PFSK-1 (cell line): ENCODE results near the gene IL36B.

Source experiments
- POLR2AphosphoS5 ChIP-seq: IDR thresholded peaks from 2 replicates; pipeline ENCODE4 v1.6.1; 2012; ENCODE audit warnings: low read depth, mild to moderate bottlenecking, control low read depth, low read length, moderate library complexity
- TF ChIP-seq, protein P1 (sequence below), 2 experiments: IDR thresholded peaks; 2 replicates each; pipeline versions ENCODE4 v1.6.1 to v1.8.0; 2011 to 2012; ENCODE audit warnings: low read depth in 2 of 2, low read length in 2 of 2, control low read depth in 1 of 2, inconsistent platforms in 1 of 2, mild to moderate bottlenecking in 1 of 2, moderate library complexity in 1 of 2; ENCODE audit not compliant: insufficient read depth in 1 of 2

DNA sequence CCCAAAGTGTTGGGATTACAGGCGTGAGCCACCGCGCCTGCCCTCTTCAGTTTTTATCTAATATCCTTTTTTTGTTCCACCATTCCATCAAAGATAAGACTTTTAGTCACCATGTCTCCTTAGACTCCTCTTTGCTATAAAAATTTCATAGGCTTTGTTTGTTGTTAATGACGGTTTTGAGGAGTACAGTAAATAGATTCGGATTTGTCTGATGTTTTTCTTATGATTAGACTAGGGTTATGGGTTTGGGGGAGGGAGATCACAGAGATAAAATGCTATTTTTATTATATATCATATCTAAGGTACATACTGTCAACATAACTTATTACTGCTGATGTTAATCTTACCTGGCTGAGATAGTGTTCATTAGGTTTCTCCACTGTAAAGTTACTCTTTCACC lies 6.2 kb downstream of the IL36B start:
- TF ChIP-seq POLR2AphosphoS5 = no peak
- TF ChIP-seq, protein P1, sequence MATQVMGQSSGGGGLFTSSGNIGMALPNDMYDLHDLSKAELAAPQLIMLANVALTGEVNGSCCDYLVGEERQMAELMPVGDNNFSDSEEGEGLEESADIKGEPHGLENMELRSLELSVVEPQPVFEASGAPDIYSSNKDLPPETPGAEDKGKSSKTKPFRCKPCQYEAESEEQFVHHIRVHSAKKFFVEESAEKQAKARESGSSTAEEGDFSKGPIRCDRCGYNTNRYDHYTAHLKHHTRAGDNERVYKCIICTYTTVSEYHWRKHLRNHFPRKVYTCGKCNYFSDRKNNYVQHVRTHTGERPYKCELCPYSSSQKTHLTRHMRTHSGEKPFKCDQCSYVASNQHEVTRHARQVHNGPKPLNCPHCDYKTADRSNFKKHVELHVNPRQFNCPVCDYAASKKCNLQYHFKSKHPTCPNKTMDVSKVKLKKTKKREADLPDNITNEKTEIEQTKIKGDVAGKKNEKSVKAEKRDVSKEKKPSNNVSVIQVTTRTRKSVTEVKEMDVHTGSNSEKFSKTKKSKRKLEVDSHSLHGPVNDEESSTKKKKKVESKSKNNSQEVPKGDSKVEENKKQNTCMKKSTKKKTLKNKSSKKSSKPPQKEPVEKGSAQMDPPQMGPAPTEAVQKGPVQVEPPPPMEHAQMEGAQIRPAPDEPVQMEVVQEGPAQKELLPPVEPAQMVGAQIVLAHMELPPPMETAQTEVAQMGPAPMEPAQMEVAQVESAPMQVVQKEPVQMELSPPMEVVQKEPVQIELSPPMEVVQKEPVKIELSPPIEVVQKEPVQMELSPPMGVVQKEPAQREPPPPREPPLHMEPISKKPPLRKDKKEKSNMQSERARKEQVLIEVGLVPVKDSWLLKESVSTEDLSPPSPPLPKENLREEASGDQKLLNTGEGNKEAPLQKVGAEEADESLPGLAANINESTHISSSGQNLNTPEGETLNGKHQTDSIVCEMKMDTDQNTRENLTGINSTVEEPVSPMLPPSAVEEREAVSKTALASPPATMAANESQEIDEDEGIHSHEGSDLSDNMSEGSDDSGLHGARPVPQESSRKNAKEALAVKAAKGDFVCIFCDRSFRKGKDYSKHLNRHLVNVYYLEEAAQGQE (IDR thresholded peaks at IDR 0.05; ENCODE audit: insufficient read depth in 1 of 2, low read depth in 2 of 2, low read length in 2 of 2) = no peak
